ENCODE measurements around the gene ADAMTS19.
"Not testable (repeated sequence)": the region's sequence is repeated elsewhere in the genome, so short reads cannot be mapped to it uniquely, and the experiment has no call there.

Gene ADAMTS19

GRCh38 chr5:129459777-129460671 is at the start of gene ADAMTS19:
TSS of gene ADAMTS19 (plus strand) at chr5:129460298. CDS start at chr5:129460392, 94 bp downstream.
- no peaks in the 10 kb centered on the region; the same call in 1 of the 2 replicates for H3K4me1 ChIP-seq (ENCODE audit: control insufficient read depth, insufficient read depth, low read length)
- no peak within 1 kb of the TSS for H3K27ac ChIP-seq (ENCODE audit: low read length)
- H3K27me3 ChIP-seq (ENCODE audit: control insufficient read depth, insufficient read depth, low read length) = no peaks in the 10 kb centered on the region
- no peak for DNase-seq (ENCODE audit: low read depth, low spot score)
- no peaks in the 10 kb centered on the region for H3K36me3 ChIP-seq (ENCODE audit: control insufficient read depth, insufficient read depth, low read length)
- peak within 1 kb of the TSS; percentile 61 for H3K4me3 ChIP-seq (ENCODE audit: low read length)
- H3K9me3 ChIP-seq (ENCODE audit: control insufficient read depth, insufficient read depth, low read length) = no peaks in the 10 kb centered on the region
- WGBS (ENCODE audit: insufficient coverage, insufficient read length) = no CpG with 5 or more reads among the region's 75 CpGs

GRCh38 chr5:129410488-129410887 is 49.6 kb upstream of the ADAMTS19 start:
- no peaks in the 10 kb centered on the region for H3K9me3 ChIP-seq (ENCODE audit: control insufficient read depth, insufficient read depth, low read length)
- no peak overlapping the region for H3K4me3 ChIP-seq (ENCODE audit: low read length)
- H3K36me3 ChIP-seq (ENCODE audit: control insufficient read depth, insufficient read depth, low read length) = no peaks in the 10 kb centered on the region
- H3K4me1 ChIP-seq (ENCODE audit: control insufficient read depth, insufficient read depth, low read length) = no peaks in the 10 kb centered on the region
- DNase-seq (ENCODE audit: low read depth, low spot score) = no peak
- no CpG with 5 or more reads among the region's 5 CpGs for WGBS (ENCODE audit: insufficient coverage, insufficient read length)
- no peak overlapping the region for H3K27ac ChIP-seq (ENCODE audit: low read length)
- H3K27me3 ChIP-seq (ENCODE audit: control insufficient read depth, insufficient read depth, low read length) = no peaks in the 10 kb centered on the region

GRCh38 chr5:129412721-129413120 is 47.4 kb upstream of the ADAMTS19 start:
- Histone ChIP-seq H3K4me1 (ENCODE audit: control insufficient read depth, insufficient read depth, low read length) (no peaks in the 10 kb centered on the region), H3K27me3 (ENCODE audit: control insufficient read depth, insufficient read depth, low read length) (no peaks in the 10 kb centered on the region), H3K27ac (ENCODE audit: low read length) (no peak overlapping the region), H3K36me3 (ENCODE audit: control insufficient read depth, insufficient read depth, low read length) (no peaks in the 10 kb centered on the region), H3K9me3 (ENCODE audit: control insufficient read depth, insufficient read depth, low read length) (no peaks in the 10 kb centered on the region), H3K4me3 (ENCODE audit: low read length) (no peak overlapping the region)
- WGBS (ENCODE audit: insufficient coverage, insufficient read length) = no CpG with 5 or more reads among the region's 2 CpGs
- no peak for DNase-seq (ENCODE audit: low read depth, low spot score)

GRCh38 chr5:129413570-129413969 is 46.5 kb upstream of the ADAMTS19 start:
- Histone ChIP-seq H3K9me3 (ENCODE audit: control insufficient read depth, insufficient read depth, low read length) (no peaks in the 10 kb centered on the region), H3K27me3 (ENCODE audit: control insufficient read depth, insufficient read depth, low read length) (no peaks in the 10 kb centered on the region), H3K27ac (ENCODE audit: low read length) (no peak overlapping the region), H3K4me1 (ENCODE audit: control insufficient read depth, insufficient read depth, low read length) (no peaks in the 10 kb centered on the region), H3K4me3 (ENCODE audit: low read length) (no peak overlapping the region), H3K36me3 (ENCODE audit: control insufficient read depth, insufficient read depth, low read length) (no peaks in the 10 kb centered on the region)
- 100% methylated on average over 1 of the region's 2 CpGs for WGBS (ENCODE audit: insufficient coverage, insufficient read length)
- DNase-seq (ENCODE audit: low read depth, low spot score) = no peak

- no peaks in the 10 kb centered on the region for H3K27me3 ChIP-seq (ENCODE audit: control insufficient read depth, insufficient read depth, low read length)
- no peak overlapping the region for H3K27ac ChIP-seq (ENCODE audit: low read length)
- no CpG with 5 or more reads among the region's 3 CpGs for WGBS (ENCODE audit: insufficient coverage, insufficient read length)
- DNase-seq (ENCODE audit: low read depth, low spot score) = no peak
- no peaks in the 10 kb centered on the region for H3K4me1 ChIP-seq (ENCODE audit: control insufficient read depth, insufficient read depth, low read length)
- H3K36me3 ChIP-seq (ENCODE audit: control insufficient read depth, insufficient read depth, low read length) = no peaks in the 10 kb centered on the region
- no peak overlapping the region for H3K4me3 ChIP-seq (ENCODE audit: low read length)
- no peaks in the 10 kb centered on the region for H3K9me3 ChIP-seq (ENCODE audit: control insufficient read depth, insufficient read depth, low read length)
These were observed 40.8 kb upstream of the ADAMTS19 start for GRCh38 chr5:129419292-129419691.

GRCh38 chr5:129425031-129425430 is 35.1 kb upstream of the ADAMTS19 start:
- Histone ChIP-seq H3K27ac (ENCODE audit: low read length) (no peak overlapping the region), H3K4me3 (ENCODE audit: low read length) (no peak overlapping the region), H3K9me3 (ENCODE audit: control insufficient read depth, insufficient read depth, low read length) (no peaks in the 10 kb centered on the region), H3K27me3 (ENCODE audit: control insufficient read depth, insufficient read depth, low read length) (no peaks in the 10 kb centered on the region), H3K36me3 (ENCODE audit: control insufficient read depth, insufficient read depth, low read length) (no peaks in the 10 kb centered on the region), H3K4me1 (ENCODE audit: control insufficient read depth, insufficient read depth, low read length) (no peaks in the 10 kb centered on the region)
- DNase-seq (ENCODE audit: low read depth, low spot score) = no peak

- Histone ChIP-seq H3K4me1 (ENCODE audit: control insufficient read depth, insufficient read depth, low read length) (no peaks in the 10 kb centered on the region), H3K36me3 (ENCODE audit: control insufficient read depth, insufficient read depth, low read length) (no peaks in the 10 kb centered on the region), H3K27ac (ENCODE audit: low read length) (no peak overlapping the region), H3K27me3 (ENCODE audit: control insufficient read depth, insufficient read depth, low read length) (no peaks in the 10 kb centered on the region), H3K4me3 (ENCODE audit: low read length) (no peak overlapping the region), H3K9me3 (ENCODE audit: control insufficient read depth, insufficient read depth, low read length) (no peaks in the 10 kb centered on the region)
- WGBS (ENCODE audit: insufficient coverage, insufficient read length) = no CpG with 5 or more reads among the region's 1 CpG
- no peak for DNase-seq (ENCODE audit: low read depth, low spot score)
These were observed 34.0 kb upstream of the ADAMTS19 start for GRCh38 chr5:129426071-129426470.

GRCh38 chr5:129428636-129429035 is 31.5 kb upstream of the ADAMTS19 start:
- not testable (repeated sequence) for H3K36me3 ChIP-seq (ENCODE audit: control insufficient read depth, insufficient read depth, low read length); DNase-seq (ENCODE audit: low read depth, low spot score)

GRCh38 chr5:129431406-129431805 is 28.7 kb upstream of the ADAMTS19 start:
- H3K9me3 ChIP-seq (ENCODE audit: control insufficient read depth, insufficient read depth, low read length) = no peaks in the 10 kb centered on the region

More at GRCh38 chr5:129428636-129429035, 31.5 kb upstream of the ADAMTS19 start:
- not testable (repeated sequence) for H3K9me3 ChIP-seq (ENCODE audit: control insufficient read depth, insufficient read depth, low read length); H3K4me1 ChIP-seq (ENCODE audit: control insufficient read depth, insufficient read depth, low read length); H3K4me3 ChIP-seq (ENCODE audit: low read length); H3K27ac ChIP-seq (ENCODE audit: low read length); H3K27me3 ChIP-seq (ENCODE audit: control insufficient read depth, insufficient read depth, low read length)
- WGBS (ENCODE audit: insufficient coverage, insufficient read length) = no CpG with 5 or more reads among the region's 5 CpGs

GRCh38 chr5:129438322-129438721 is 21.8 kb upstream of the ADAMTS19 start:
- H3K9me3 ChIP-seq (ENCODE audit: control insufficient read depth, insufficient read depth, low read length) = no peaks in the 10 kb centered on the region; the same call in 1 of the 2 replicates
- no peaks in the 10 kb centered on the region for H3K27me3 ChIP-seq (ENCODE audit: control insufficient read depth, insufficient read depth, low read length)
- H3K4me3 ChIP-seq (ENCODE audit: low read length) = no peak overlapping the region
- H3K36me3 ChIP-seq (ENCODE audit: control insufficient read depth, insufficient read depth, low read length) = no peaks in the 10 kb centered on the region
- no peak for DNase-seq (ENCODE audit: low read depth, low spot score)
- H3K27ac ChIP-seq (ENCODE audit: low read length) = no peak overlapping the region
- no peaks in the 10 kb centered on the region for H3K4me1 ChIP-seq (ENCODE audit: control insufficient read depth, insufficient read depth, low read length)
- no CpG with 5 or more reads among the region's 3 CpGs for WGBS (ENCODE audit: insufficient coverage, insufficient read length)

More at GRCh38 chr5:129431406-129431805, 28.7 kb upstream of the ADAMTS19 start:
- no peak overlapping the region for H3K4me3 ChIP-seq (ENCODE audit: low read length)
- no peak for DNase-seq (ENCODE audit: low read depth, low spot score)
- no peaks in the 10 kb centered on the region for H3K36me3 ChIP-seq (ENCODE audit: control insufficient read depth, insufficient read depth, low read length)
- H3K27me3 ChIP-seq (ENCODE audit: control insufficient read depth, insufficient read depth, low read length) = no peaks in the 10 kb centered on the region
- no peaks in the 10 kb centered on the region for H3K4me1 ChIP-seq (ENCODE audit: control insufficient read depth, insufficient read depth, low read length)
- no peak overlapping the region for H3K27ac ChIP-seq (ENCODE audit: low read length)

- Histone ChIP-seq H3K27me3 (ENCODE audit: control insufficient read depth, insufficient read depth, low read length) (no peaks in the 10 kb centered on the region), H3K4me3 (ENCODE audit: low read length) (no peak overlapping the region), H3K9me3 (ENCODE audit: control insufficient read depth, insufficient read depth, low read length) (no peaks in the 10 kb centered on the region; the same call in 1 of the 2 replicates), H3K36me3 (ENCODE audit: control insufficient read depth, insufficient read depth, low read length) (no peaks in the 10 kb centered on the region), H3K4me1 (ENCODE audit: control insufficient read depth, insufficient read depth, low read length) (no peaks in the 10 kb centered on the region), H3K27ac (ENCODE audit: low read length) (no peak overlapping the region)
- WGBS (ENCODE audit: insufficient coverage, insufficient read length) = no CpG with 5 or more reads among the region's 6 CpGs
- DNase-seq (ENCODE audit: low read depth, low spot score) = no peak
These were observed 19.7 kb upstream of the ADAMTS19 start for GRCh38 chr5:129440424-129440823.

All from iPS DF 6.9 (cell line).